K562 (cell line): Measurements from ENCODE around the gene ARHGDIA. TPM values are rescaled to one million over a fixed set of nuclear protein-coding genes. Genes with fewer than 3 reads are reported as not detected.

Experiments
- ATAC-seq: fragments of 200-7000 bp; cut with Tn5 transposase; 3 replicates; pipeline ENCODE4 v1.9.1; 2020; ENCODE audit warnings: moderate library complexity
- BruUV-seq: library from RNA; stranded (reverse); fragments of 400-500 nt; replicated peaks from 2 replicates; lab custom pipeline; 2021; lab: Mats Ljungman, UMichigan
- CTCF ChIA-PET: fragments of 300-600 bp; formaldehyde crosslinking; extraction: SDS; loops from one replicate; lab custom pipeline; 2021; ENCODE audit warnings: low intra/inter-chr PET ratio; lab: Yijun Ruan, JAX
- POLR2A ChIA-PET: fragments of 300-600, 350-650 bp; sonication (Branson Sonifier 250); formaldehyde crosslinking; extraction: SDS; loops from one replicate; lab custom pipeline; 2021; ENCODE audit warnings: antibody characterized with exemption, inconsistent platforms; lab: Yijun Ruan, JAX
- DNase-seq, 4 experiments: peaks; one replicate each; pipeline versions ENCODE4 v3.0.0 to v3.0.0-alpha.2; 2011 to 2018; ENCODE audit warnings: low spot score in 3 of 4, mixed read lengths in 3 of 4; ENCODE audit errors: extremely low read depth in 1 of 4
- FAIRE-seq: peaks from 2 replicates; lab custom pipeline; 2011; peaks lifted over from hg19 to GRCh38; lab: Jason Lieb, UNC
- H2AFZ ChIP-seq: 2 replicates; pipeline ENCODE4 v1.6.0; 2011; ENCODE audit warnings: low read depth, low read length, control low read depth, inconsistent platforms
- H3K27ac ChIP-seq: fragments of 200-600 bp; 3 replicates; pipeline ENCODE4 v1.8.0; 2011; ENCODE audit warnings: low read depth, mild to moderate bottlenecking, control low read depth, inconsistent platforms, low read length, moderate library complexity, mixed read lengths; ENCODE audit errors: extremely low read depth
- H3K27me3 ChIP-seq, 2 experiments: fragments of 300-600 bp in 1 of 2; 2 replicates in 1 of 2; 3 replicates in 1 of 2; pipeline versions ENCODE4 v1.6.0 to v1.8.0; 2011; ENCODE audit warnings: inconsistent platforms in 2 of 2, low read length in 2 of 2, mild to moderate bottlenecking in 1 of 2, mixed read lengths in 1 of 2, moderate library complexity in 1 of 2; ENCODE audit not compliant: control insufficient read depth in 2 of 2, insufficient read depth in 2 of 2
- H3K36me3 ChIP-seq: fragments of 300-600 bp; 3 replicates; pipeline ENCODE4 v1.8.0; 2011; ENCODE audit warnings: mild to moderate bottlenecking, low read length, inconsistent platforms; ENCODE audit not compliant: control insufficient read depth, insufficient read depth
- H3K4me1 ChIP-seq, 2 experiments: fragments of 200-600 bp in 1 of 2; replicated peaks in 1 of 2; 2 replicates in 1 of 2; 3 replicates in 1 of 2; pipeline versions ENCODE4 v1.5.1 to v1.8.0; 2011; ENCODE audit warnings: inconsistent platforms in 2 of 2, low read length in 2 of 2, mild to moderate bottlenecking in 1 of 2, mixed read lengths in 1 of 2, moderate library complexity in 1 of 2; ENCODE audit not compliant: control insufficient read depth in 2 of 2, insufficient read depth in 2 of 2
- H3K4me2 ChIP-seq: 2 replicates; pipeline ENCODE4 v1.6.1; 2011; ENCODE audit warnings: low read length, control low read depth, inconsistent platforms, mixed read lengths; ENCODE audit not compliant: insufficient read depth
- H3K4me3 ChIP-seq: fragments of 200-600 bp; sonication (generic), shearing (Covaris generic); 2 replicates; pipeline ENCODE4 v1.5.1; 2016; ENCODE audit warnings: control low read depth, inconsistent platforms
- H3K79me2 ChIP-seq: fragments of 200-600 bp; 3 replicates; pipeline ENCODE4 v1.8.0; 2011; ENCODE audit warnings: low read length, inconsistent platforms; ENCODE audit not compliant: control insufficient read depth, insufficient read depth
- H3K9ac ChIP-seq, 2 experiments: 2 replicates each; pipeline versions ENCODE4 v1.6.0 to v1.6.1; 2011; ENCODE audit warnings: low read depth in 2 of 2, low read length in 2 of 2, control low read depth in 1 of 2, inconsistent platforms in 1 of 2, mild to moderate bottlenecking in 1 of 2, mixed read lengths in 1 of 2; ENCODE audit not compliant: insufficient read depth in 1 of 2
- H3K9me1 ChIP-seq: one replicate; pipeline ENCODE4 v1.6.0; 2011; ENCODE audit warnings: inconsistent platforms, mild to moderate bottlenecking, low read length, moderate library complexity; ENCODE audit not compliant: control insufficient read depth, insufficient read depth
- H3K9me3 ChIP-seq: replicated peaks from 2 replicates; pipeline ENCODE4 v1.5.1; 2011; ENCODE audit warnings: low read depth, low read length, inconsistent platforms; ENCODE audit not compliant: control insufficient read depth, insufficient read depth
- H4K20me1 ChIP-seq: replicated peaks from 2 replicates; pipeline ENCODE4 v1.6.1; 2011; ENCODE audit warnings: low read length, inconsistent platforms, mixed read lengths; ENCODE audit not compliant: control insufficient read depth, insufficient read depth
- POLR2AphosphoS2 ChIP-seq: IDR thresholded peaks from 2 replicates; pipeline ENCODE4 v1.6.1; 2012; ENCODE audit warnings: low read length, improper control_type of control experiment
- POLR2G ChIP-seq: fragments of 200-400 bp; formaldehyde crosslinking; IDR thresholded peaks from 2 replicates; pipeline ENCODE4 v1.6.1; 2017; ENCODE audit warnings: low read depth, mild to moderate bottlenecking, antibody characterized with exemption, low read length, moderate library complexity
- RBFOX2 ChIP-seq: fragments of 200-400 bp; formaldehyde crosslinking; IDR thresholded peaks from 2 replicates; pipeline ENCODE4 v1.6.1; 2017; ENCODE audit warnings: low read depth, mild to moderate bottlenecking, low read length, moderate library complexity
- RNF219 ChIP-seq: fragments of 250-450 bp; sonication (Bioruptor Pico); IDR thresholded peaks from 2 replicates; pipeline ENCODE4 v1.5.0; 2022; ENCODE audit warnings: mild to moderate bottlenecking
- ZBTB33 ChIP-seq: sonication (generic); formaldehyde crosslinking; IDR thresholded peaks from 2 replicates; pipeline ENCODE4 v1.8.1; 2023; ENCODE audit warnings: mild to moderate bottlenecking, missing genetic modification reagents
- WGBS: fragments of 100-300 bp; shearing (Covaris generic); methylation state at CpG from one replicate; pipeline ENCODE4 v1.1.6; 2016; ENCODE audit warnings: low coverage, mixed read lengths; ENCODE audit not compliant: insufficient coverage; ENCODE audit errors: missing lambda C conversion rate; 5-methylcytosine and 5-hydroxymethylcytosine counted together
- in situ Hi-C: fragments of 300-500 bp; cut with MboI; formaldehyde crosslinking; loops from 4 replicates; pipeline ENCODE4 v1.15.0; 2018; ENCODE audit warnings: inconsistent platforms, mixed read lengths
- intact Hi-C: fragments of 100-400 bp; cut with micrococcal nuclease; formaldehyde crosslinking; loops from 2 replicates; pipeline ENCODE4 v1.14.2; 2022
- polyA plus RNA-seq, 8 experiments: library from polyadenylated mRNA; depleted of rRNA in 4 of 8; stranded (reverse) in 5 of 8; unstranded in 3 of 8; fragments of >200 nt; fragmentation: Nextera tagmentation in 2 of 8; fragmentation: Illumina TruSeq in 1 of 8; extraction: Ambion mirVana in 2 of 8; extraction: Trizol in 1 of 8; gene quantifications; 2 replicates each; pipeline versions ENCODE4 v1.2.1 to v1.2.3, GENCODE V29; 2011 to 2014; ENCODE audit warnings: inconsistent platforms in 1 of 8, missing spikeins in 1 of 8
- total RNA-seq, 7 experiments: library from RNA; depleted of rRNA in 6 of 7; stranded (reverse); fragments of >200 nt in 6 of 7; fragmentation: Illumina TruSeq in 2 of 7; extraction: Trizol in 2 of 7; gene quantifications; 2 replicates each; pipeline versions ENCODE4 v1.2.1 to v1.2.3, GENCODE V29; 2011 to 2021; ENCODE audit warnings: low replicate concordance in 1 of 7

The ARHGDIA gene
- total and polyA plus RNA-seq, 9 of the 15 experiments (the other 6 are each of a cell fraction or from before 2014, with no cell fraction given): 9.6 to 340 (median 97.6) TPM

- CTCF ChIA-PET: no interaction called here
- intact Hi-C loops: no loop called here
Measured at GRCh38 chr17:81905424-81905875, 34.3 kb upstream of the ARHGDIA start.

More at GRCh38 chr17:81905424-81905875, 34.3 kb upstream of the ARHGDIA start:
- Histone ChIP-seq H3K27ac (no peak overlapping the region), H3K9ac (no peak overlapping the region), H3K4me2 (no peak overlapping the region), H3K9me1 (peaks cover 3% of the 10 kb centered on the region), H4K20me1 (no peaks in the 10 kb centered on the region; the same call in 1 of the 2 replicates), H3K27me3 (no peaks in the 10 kb centered on the region), H3K9me3 (no peaks in the 10 kb centered on the region), H3K36me3 (peaks cover 69% of the 10 kb centered on the region; the same call in 2 of the 3 replicates), H3K4me1 (peaks cover 20 to 95% of the 10 kb centered on the region in 2 experiments), H3K4me3 (no peak overlapping the region), H2AFZ (no peak overlapping the region), H3K79me2 (peaks cover 15% of the 10 kb centered on the region)
- DNase-seq: no peak
- POLR2A ChIA-PET: interaction anchor here (0.5 to 0.6 kb wide), 2 partner anchors 13 to 37 kb away, joined by 3 read pairs; no protein-coding TSS in a partner anchor
- ATAC-seq: no peak
- in situ Hi-C loops: no loop called here
- peak; percentile 45; the same call in 1 of the 2 replicates for TF ChIP-seq RBFOX2
- no peak for TF ChIP-seq RNF219 (CRISPR knock-in tag)
- peak; percentile 52 for TF ChIP-seq ZBTB33 (CRISPR knock-in tag)
- TF ChIP-seq POLR2AphosphoS2: peak; percentile 42; the same call in 1 of the 2 replicates
- TF ChIP-seq POLR2G: peak; percentile 51; the same call in 1 of the 2 replicates
- FAIRE-seq: no peak
- no TSS peak for BruUV-seq
- 82% methylated on average over 15 of the region's 16 CpGs for WGBS
